HG02798 (cell line): ENCODE results near the gene KBTBD3.
"Not testable (repeated sequence)": the region's sequence is repeated elsewhere in the genome, so short reads cannot be mapped to it uniquely, and the experiment has no call there.

ENCODE experiments used
- ATAC-seq: cut with Tn5 transposase; IDR thresholded peaks from one replicate; pipeline ENCODE4 v1.9.1; 2021; ENCODE audit warnings: mild to moderate bottlenecking; ENCODE audit not compliant: unreplicated experiment, poor library complexity

The KBTBD3 gene

DNA sequence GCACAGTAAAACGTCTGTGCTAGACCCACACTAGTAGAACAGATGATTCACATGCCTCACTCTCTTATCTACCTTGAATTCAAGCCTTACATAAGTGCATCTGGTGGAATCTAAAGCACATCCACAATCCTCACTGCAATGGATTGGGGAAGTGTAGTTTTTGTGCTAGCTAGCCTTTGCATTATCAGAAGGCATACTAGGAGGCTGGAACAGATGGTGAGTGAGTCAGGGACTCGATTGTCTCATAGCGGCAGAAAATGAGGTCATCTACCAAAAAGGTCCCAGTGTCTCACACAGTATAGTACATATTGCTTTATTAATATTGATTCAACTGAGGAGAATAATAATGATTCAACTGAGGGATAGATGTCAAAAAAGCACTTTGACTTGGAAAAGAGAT is 64.4 kb downstream of the KBTBD3 start:
- ATAC-seq: no peak

DNA sequence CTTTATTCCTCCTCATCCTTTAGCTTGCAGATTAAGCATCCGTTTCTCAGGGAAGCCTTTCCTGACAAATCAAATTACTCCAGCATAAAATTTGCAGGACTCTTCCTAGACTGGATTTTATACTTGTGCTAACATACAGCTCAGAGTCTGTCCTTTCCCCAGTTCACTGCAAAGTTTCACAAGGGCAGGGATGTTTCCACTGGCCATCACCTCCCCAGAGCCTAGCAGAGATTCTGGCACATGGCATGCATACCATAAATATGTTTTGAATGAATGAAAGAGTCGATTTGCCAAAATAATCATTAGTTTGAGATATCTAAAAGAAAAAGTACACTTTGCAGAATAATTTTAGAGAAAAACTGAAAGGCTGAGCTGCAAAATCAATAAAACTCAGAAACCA is 65.7 kb downstream of the KBTBD3 start:
- ATAC-seq: no peak

- ATAC-seq: not testable (repeated sequence)
Measured at GRCh38 chr11:106003094-106003493, 74.1 kb downstream of the KBTBD3 start.

GRCh38 chr11:106001304-106002012 is 75.7 kb downstream of the KBTBD3 start:
- peak; percentile 43 for ATAC-seq
